HG03575 (cell line): Measurements from ENCODE around the gene LRFN5.
"Not testable (repeated sequence)": the region's sequence is repeated elsewhere in the genome, so short reads cannot be mapped to it uniquely, and the experiment has no call there.

ENCODE experiments used
- ATAC-seq: cut with Tn5 transposase; IDR thresholded peaks from one replicate; pipeline ENCODE4 v1.9.1; 2021; ENCODE audit not compliant: unreplicated experiment, insufficient number of reproducible peaks, low FRiP score; ENCODE audit errors: extremely low read depth

The LRFN5 gene

GRCh38 chr14:41606532-41607303 is at the start of gene LRFN5:
TSS of gene LRFN5 (plus strand) at chr14:41606876.
- no peak for ATAC-seq

- no peak for ATAC-seq
These were observed 48.2 kb upstream of the LRFN5 start for GRCh38 chr14:41558490-41558889.

GRCh38 chr14:41566864-41567263 is 39.8 kb upstream of the LRFN5 start:
- not testable (repeated sequence) for ATAC-seq

GRCh38 chr14:41568979-41569378 is 37.7 kb upstream of the LRFN5 start:
- no peak for ATAC-seq

GRCh38 chr14:41570415-41571155 is 36.1 kb upstream of the LRFN5 start:
- ATAC-seq = no peak

- ATAC-seq = no peak
These were observed 20.4 kb upstream of the LRFN5 start for GRCh38 chr14:41586237-41586636.

- ATAC-seq = no peak
These were observed 9.0 kb upstream of the LRFN5 start for GRCh38 chr14:41597647-41598046.

- ATAC-seq = not testable (repeated sequence)
These were observed 6.8 kb upstream of the LRFN5 start for GRCh38 chr14:41599805-41600385.

GRCh38 chr14:41604721-41605531 is 1.8 kb upstream of the LRFN5 start:
- ATAC-seq = no peak

GRCh38 chr14:41605550-41606281 is 960 bp upstream of the LRFN5 start:
- ATAC-seq = no peak

GRCh38 chr14:41606282-41606531 is 469 bp upstream of the LRFN5 start:
- no peak for ATAC-seq

- no peak for ATAC-seq
These were observed 664 bp downstream of the LRFN5 start for GRCh38 chr14:41607304-41607775.

GRCh38 chr14:41607966-41608663 is 1.4 kb downstream of the LRFN5 start:
- ATAC-seq = no peak

- ATAC-seq = no peak
These were observed 2.2 kb downstream of the LRFN5 start for GRCh38 chr14:41608681-41609390.

GRCh38 chr14:41609704-41610183 is 3.1 kb downstream of the LRFN5 start:
- ATAC-seq = no peak

- ATAC-seq = no peak
These were observed 8.4 kb downstream of the LRFN5 start for GRCh38 chr14:41615011-41615595.

GRCh38 chr14:41623736-41624135 is 17.1 kb downstream of the LRFN5 start:
- no peak for ATAC-seq
